CD14-positive monocyte (primary cell): Measurements from ENCODE around the gene CNTN4. TPM values are rescaled to one million over a fixed set of nuclear protein-coding genes. Genes with fewer than 3 reads are reported as not detected.

Experiments
- DNase-seq, 3 donors: peaks; one replicate each; pipeline ENCODE4 v3.0.0-alpha.2; 2011 to 2022
- H2AFZ ChIP-seq: 2 replicates; pipeline ENCODE4 v1.6.0; 2012; ENCODE audit warnings: mild to moderate bottlenecking, low read depth, low read length, inconsistent platforms; ENCODE audit not compliant: insufficient read depth, poor library complexity, severe bottlenecking
- H3K27ac ChIP-seq, 2 donors: 1 replicate in 1 of 2; 2 replicates in 1 of 2; pipeline ENCODE4 v1.5.1; 2012 to 2013; ENCODE audit warnings: low read length in 2 of 2, control low read depth in 1 of 2, inconsistent platforms in 1 of 2, low read depth in 1 of 2, mild to moderate bottlenecking in 1 of 2
- H3K27me3 ChIP-seq, 2 donors: one replicate each; pipeline versions ENCODE4 v1.6.0 to v1.6.1; 2011 to 2013; ENCODE audit warnings: low read length in 2 of 2; ENCODE audit not compliant: control insufficient read depth in 2 of 2, insufficient read depth in 2 of 2
- H3K36me3 ChIP-seq, 2 donors: replicated peaks in 1 of 2; 1 replicate in 1 of 2; 2 replicates in 1 of 2; pipeline versions ENCODE4 v1.5.1 to v1.6.1; 2012 to 2013; ENCODE audit warnings: low read length in 2 of 2, control low read depth in 1 of 2, inconsistent platforms in 1 of 2, mild to moderate bottlenecking in 1 of 2; ENCODE audit not compliant: insufficient read depth in 2 of 2, control insufficient read depth in 1 of 2
- H3K4me1 ChIP-seq, 2 donors: 1 replicate in 1 of 2; 2 replicates in 1 of 2; pipeline versions ENCODE4 v1.5.1 to v1.6.1; 2012 to 2013; ENCODE audit warnings: low read length in 2 of 2, control low read depth in 1 of 2, inconsistent platforms in 1 of 2, mild to moderate bottlenecking in 1 of 2, moderate library complexity in 1 of 2; ENCODE audit not compliant: insufficient read depth in 2 of 2, control insufficient read depth in 1 of 2
- H3K4me2 ChIP-seq: replicated peaks from 2 replicates; pipeline ENCODE3; 2012; ENCODE audit warnings: low read length, moderate library complexity, mild to moderate bottlenecking; ENCODE audit not compliant: poor library complexity, severe bottlenecking; ENCODE audit errors: extremely low read depth
- H3K4me3 ChIP-seq, 3 experiments: fragments of 200-600 bp in 1 of 3; sonication (generic) in 1 of 3; replicated peaks in 1 of 3; 1 replicate in 2 of 3; 2 replicates in 1 of 3; pipeline ENCODE4 v1.5.1; 2011 to 2013; ENCODE audit warnings: low read length in 3 of 3, mild to moderate bottlenecking in 3 of 3, control low read depth in 2 of 3, low read depth in 2 of 3, inconsistent platforms in 1 of 3, moderate library complexity in 1 of 3
- H3K79me2 ChIP-seq: 2 replicates; pipeline ENCODE4 v1.6.0; 2012; ENCODE audit warnings: mild to moderate bottlenecking, control low read depth, inconsistent platforms, low read length, moderate library complexity; ENCODE audit not compliant: insufficient read depth
- H3K9ac ChIP-seq: 2 replicates; pipeline ENCODE4 v1.6.0; 2017; ENCODE audit warnings: low read length, mild to moderate bottlenecking; ENCODE audit not compliant: insufficient read depth, poor library complexity, severe bottlenecking
- H3K9me3 ChIP-seq, 2 donors: replicated peaks in 1 of 2; 1 replicate in 1 of 2; 2 replicates in 1 of 2; pipeline versions ENCODE4 v1.5.1 to v1.6.1; 2012 to 2013; ENCODE audit warnings: low read length in 2 of 2, control low read depth in 1 of 2; ENCODE audit not compliant: control insufficient read depth in 1 of 2, insufficient read depth in 1 of 2
- H4K20me1 ChIP-seq: 2 replicates; pipeline ENCODE4 v1.6.0; 2012; ENCODE audit warnings: mild to moderate bottlenecking, low read length, control low read depth, moderate library complexity; ENCODE audit not compliant: insufficient read depth
- H3K27ac Mint-ChIP-seq, 7 donors: one replicate each; pipeline ENCODE4 v1.8.0; 2020; ENCODE audit warnings: mild to moderate bottlenecking in 7 of 7, mixed read lengths in 7 of 7, moderate library complexity in 6 of 7, inconsistent platforms in 2 of 7
- H3K27me3 Mint-ChIP-seq, 3 donors: one replicate each; pipeline ENCODE4 v1.8.0; 2021 to 2022; ENCODE audit warnings: low read depth in 3 of 3, mild to moderate bottlenecking in 3 of 3, mixed read lengths in 3 of 3, moderate library complexity in 3 of 3, inconsistent platforms in 1 of 3
- H3K36me3 Mint-ChIP-seq, 2 donors: one replicate each; pipeline ENCODE4 v1.8.0; 2020; ENCODE audit warnings: mixed read lengths in 2 of 2, inconsistent platforms in 1 of 2, mild to moderate bottlenecking in 1 of 2
- H3K4me1 Mint-ChIP-seq: one replicate; pipeline ENCODE4 v1.8.0; 2020; ENCODE audit warnings: mild to moderate bottlenecking, mixed read lengths
- H3K4me3 Mint-ChIP-seq, 2 donors: one replicate each; pipeline ENCODE4 v1.8.0; 2020; ENCODE audit warnings: mild to moderate bottlenecking in 2 of 2, mixed read lengths in 2 of 2, moderate library complexity in 1 of 2
- H3K9me3 Mint-ChIP-seq, 7 donors: one replicate each; pipeline ENCODE4 v1.8.0; 2020 to 2022; ENCODE audit warnings: mixed read lengths in 7 of 7, mild to moderate bottlenecking in 6 of 7, moderate library complexity in 6 of 7, inconsistent platforms in 2 of 7
- CTCF ChIP-seq: fragments of 200-600 bp; IDR thresholded peaks from one replicate; pipeline ENCODE4 v1.8.0; 2022; ENCODE audit warnings: antibody characterized with exemption, mild to moderate bottlenecking
- WGBS: methylation state at CpG from one replicate; pipeline ENCODE4 v1.1.5; 2013; ENCODE audit warnings: missing lambda C conversion rate; ENCODE audit not compliant: insufficient coverage; 5-methylcytosine and 5-hydroxymethylcytosine counted together
- intact Hi-C, 2 donors: fragments of 100-400 bp; cut with micrococcal nuclease; formaldehyde crosslinking; loops; one replicate each; pipeline versions ENCODE4 v1.15.0 to v1.15.1; 2023
- polyA plus RNA-seq, 3 donors: library from polyadenylated mRNA; depleted of rRNA in 1 of 3; unstranded in 2 of 3; stranded (reverse) in 1 of 3; fragments of 300-500 nt in 2 of 3; fragments of >200 nt in 1 of 3; fragmentation: Illumina TruSeq in 2 of 3; gene quantifications; 1 replicate in 2 of 3; 2 replicates in 1 of 3; pipeline ENCODE4 v1.2.3, GENCODE V29; 2012 to 2021

The CNTN4 gene
- polyA plus RNA-seq, 3 donors = not detected

GRCh38 chr3:2099779-2100191 is 1.1 kb downstream of the CNTN4 start:
- 4% methylated on average over 18 of the region's 26 CpGs for WGBS
- H3K27ac ChIP-seq = no peak overlapping the region
- Mint-ChIP-seq H3K9me3 (peaks cover 2 to 11% (median 2%) of the 10 kb centered on the region in 7 donors), H3K4me1 (no peaks in the 10 kb centered on the region), H3K4me3 (peak overlapping the region in 1 of 2 donors; percentile 82), H3K27ac (no peak overlapping the region), H3K36me3 (peaks cover 0 to 3% of the 10 kb centered on the region in 2 donors), H3K27me3 (peaks cover 36 to 54% (median 39%) of the 10 kb centered on the region in 3 donors)
- H3K4me2 ChIP-seq = no peak overlapping the region
- no peaks in the 10 kb centered on the region for H4K20me1 ChIP-seq
- no peaks in the 10 kb centered on the region for H3K79me2 ChIP-seq
- H3K36me3 ChIP-seq = no peaks in the 10 kb centered on the region
- H3K9me3 ChIP-seq = peaks cover 0 to 9% of the 10 kb centered on the region in 2 donors
- H3K27me3 ChIP-seq = peaks cover 19 to 31% of the 10 kb centered on the region in 2 donors
- H2AFZ ChIP-seq = no peak overlapping the region
- no peak for TF ChIP-seq CTCF
- H3K9ac ChIP-seq = no peak overlapping the region
- no peaks in the 10 kb centered on the region for H3K4me1 ChIP-seq
- no peak for DNase-seq
- H3K4me3 ChIP-seq = no peak overlapping the region
- intact Hi-C loops = no loop called here

GRCh38 chr3:2106438-2106837 is 7.8 kb downstream of the CNTN4 start:
- no peaks in the 10 kb centered on the region for H3K36me3 Mint-ChIP-seq
- no peaks in the 10 kb centered on the region for H3K27me3 ChIP-seq
- peaks cover 2 to 13% (median 7%) of the 10 kb centered on the region in 7 donors for H3K9me3 Mint-ChIP-seq
- H3K9ac ChIP-seq = no peak overlapping the region
- H3K4me3 Mint-ChIP-seq = no peak overlapping the region
- peak overlapping the region in 1 of 7 donors; percentile 10 for H3K27ac Mint-ChIP-seq
- peaks cover 7 to 15% of the 10 kb centered on the region in 2 donors for H3K9me3 ChIP-seq
- no peak for TF ChIP-seq CTCF
- no peak overlapping the region for H3K27ac ChIP-seq
- no peaks in the 10 kb centered on the region for H3K36me3 ChIP-seq
- no peaks in the 10 kb centered on the region for H3K4me1 Mint-ChIP-seq
- no peak overlapping the region for H3K4me3 ChIP-seq
- intact Hi-C loops = no loop called here
- H3K27me3 Mint-ChIP-seq = peaks cover 0 to 3% (median 0%) of the 10 kb centered on the region in 3 donors
- 78% methylated on average over 5 of the region's 6 CpGs for WGBS
- H3K4me2 ChIP-seq = no peak overlapping the region
- no peak overlapping the region for H2AFZ ChIP-seq
- no peaks in the 10 kb centered on the region for H4K20me1 ChIP-seq
- no peaks in the 10 kb centered on the region for H3K4me1 ChIP-seq
- DNase-seq = no peak
- no peaks in the 10 kb centered on the region for H3K79me2 ChIP-seq
